22Rv1 (cell line): ENCODE results near the gene ENKUR.

ENCODE experiments used
- CTCF ChIP-seq: fragments of 450-650 bp; IDR thresholded peaks from 2 replicates; pipeline ENCODE4 v1.5.1; 2017; ENCODE audit warnings: mild to moderate bottlenecking
- ZFX ChIP-seq: fragments of 450-650 bp; IDR thresholded peaks from 2 replicates; pipeline ENCODE4 v1.6.1; 2017; ENCODE audit warnings: antibody characterized with exemption, borderline replicate concordance

GRCh38 chr10:24983130-24983529 is 32.8 kb downstream of the ENKUR start:
- TF ChIP-seq CTCF: no peak
- TF ChIP-seq ZFX: no peak
